ENCODE measurements around the gene TTC39B.

TTC39B gene

DNA sequence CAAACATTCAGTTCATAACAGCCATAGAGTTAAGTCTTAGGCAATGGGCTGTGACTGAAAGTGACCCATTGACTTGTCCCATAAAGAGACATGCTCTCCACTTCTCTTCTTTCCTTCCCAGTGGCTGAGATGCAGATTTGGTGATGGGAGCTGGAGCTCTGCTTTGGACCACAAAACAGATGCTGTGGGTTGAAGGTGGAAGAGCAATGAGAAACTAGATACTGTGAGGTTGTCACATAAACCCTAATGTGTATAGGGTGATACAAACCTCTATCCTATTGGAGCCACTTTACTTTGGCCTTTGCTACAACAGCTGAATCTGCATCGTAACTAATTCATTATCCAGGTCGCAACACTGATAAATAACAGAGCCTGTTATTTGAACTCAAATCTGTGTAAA is 192.0 kb downstream of the TTC39B start:
- Histone ChIP-seq H3K36me3 (replicated peaks; ENCODE audit: insufficient read depth, low read length) (no peaks in the 10 kb centered on the region), H3F3A (ENCODE audit: insufficient read depth, low read length) (no peaks in the 10 kb centered on the region), H3K9me3 (replicated peaks; ENCODE audit: insufficient read depth, low read length) (no peaks in the 10 kb centered on the region), H3K27me3 (replicated peaks; ENCODE audit: insufficient read depth, low read length) (no peaks in the 10 kb centered on the region), H3K79me2 (ENCODE audit: low read length) (no peaks in the 10 kb centered on the region), H4K20me1 (ENCODE audit: insufficient read depth, low read length) (no peaks in the 10 kb centered on the region), H3K27ac (ENCODE audit: low read length) (no peak overlapping the region), H3K4me3 (ENCODE audit: low read length) (no peak overlapping the region), H3K9me2 (replicated peaks; ENCODE audit: insufficient read depth, low read length) (no peaks in the 10 kb centered on the region), H2AFZ (ENCODE audit: low read length) (no peak overlapping the region), H3K4me2 (ENCODE audit: low read depth, low read length) (no peak overlapping the region), H3K4me1 (ENCODE audit: low read length) (no peaks in the 10 kb centered on the region), H3K9ac (ENCODE audit: low read length) (no peak overlapping the region)
- DNase-seq: no peak
- TF ChIP-seq EZH2 (optimal IDR thresholded peaks at IDR 0.05; ENCODE audit: low read depth, low read length) (no peak), EZH2phosphoT487 (IDR thresholded peaks at IDR 0.05; ENCODE audit: low read length) (no peak)
- TF ChIP-seq, protein P1, sequence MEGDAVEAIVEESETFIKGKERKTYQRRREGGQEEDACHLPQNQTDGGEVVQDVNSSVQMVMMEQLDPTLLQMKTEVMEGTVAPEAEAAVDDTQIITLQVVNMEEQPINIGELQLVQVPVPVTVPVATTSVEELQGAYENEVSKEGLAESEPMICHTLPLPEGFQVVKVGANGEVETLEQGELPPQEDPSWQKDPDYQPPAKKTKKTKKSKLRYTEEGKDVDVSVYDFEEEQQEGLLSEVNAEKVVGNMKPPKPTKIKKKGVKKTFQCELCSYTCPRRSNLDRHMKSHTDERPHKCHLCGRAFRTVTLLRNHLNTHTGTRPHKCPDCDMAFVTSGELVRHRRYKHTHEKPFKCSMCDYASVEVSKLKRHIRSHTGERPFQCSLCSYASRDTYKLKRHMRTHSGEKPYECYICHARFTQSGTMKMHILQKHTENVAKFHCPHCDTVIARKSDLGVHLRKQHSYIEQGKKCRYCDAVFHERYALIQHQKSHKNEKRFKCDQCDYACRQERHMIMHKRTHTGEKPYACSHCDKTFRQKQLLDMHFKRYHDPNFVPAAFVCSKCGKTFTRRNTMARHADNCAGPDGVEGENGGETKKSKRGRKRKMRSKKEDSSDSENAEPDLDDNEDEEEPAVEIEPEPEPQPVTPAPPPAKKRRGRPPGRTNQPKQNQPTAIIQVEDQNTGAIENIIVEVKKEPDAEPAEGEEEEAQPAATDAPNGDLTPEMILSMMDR (IDR thresholded peaks at IDR 0.05; ENCODE audit: low read length): no peak

Data from MM.1S (cell line).